Fibroblast of skin of right quadriceps (primary cell): ENCODE results near the gene ZNF101.

Experiments used
- DNase-seq: peaks from one replicate; pipeline ENCODE4 v3.0.0-alpha.2; 2013

The ZNF101 gene

DNA sequence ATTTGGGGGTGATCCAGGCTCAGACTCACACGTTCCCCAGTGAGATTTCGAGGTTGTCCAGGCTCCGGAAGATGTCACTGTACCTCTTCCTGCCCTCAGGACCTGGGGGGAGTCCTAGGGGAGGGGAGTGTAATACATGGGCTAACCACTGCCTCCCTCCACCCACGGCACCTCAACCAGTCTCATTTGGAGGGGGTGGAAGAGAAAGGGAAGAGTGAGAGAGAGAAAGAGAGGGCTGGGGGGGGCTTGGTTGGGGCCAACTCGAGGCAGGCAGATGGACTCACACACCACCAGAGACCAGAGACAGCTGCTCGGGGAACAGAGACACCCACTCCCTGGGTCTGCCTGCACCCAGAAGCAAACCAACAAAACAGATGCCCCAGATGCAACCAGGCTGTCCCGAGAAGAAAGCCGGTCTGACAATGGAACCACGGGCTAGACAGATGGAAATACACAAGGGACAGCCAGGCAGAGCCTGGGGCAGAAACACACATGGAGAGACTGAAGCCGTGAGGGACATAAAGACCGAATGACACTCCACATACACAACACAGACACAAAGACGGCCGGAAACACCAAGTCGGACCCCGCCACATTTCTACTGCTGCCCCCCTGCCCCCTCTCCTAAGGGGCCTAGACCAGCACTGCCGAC, 26.0 kb upstream of the ZNF101 start:
- DNase-seq = peak; percentile 13

- peak; percentile 44 for DNase-seq
These were observed 25.2 kb upstream of the ZNF101 start, which contains the start of gene GMIP for GRCh38 chr19:19643158-19644053. TSS of gene GMIP (minus strand) at chr19:19643657. CDS start at chr19:19643529, 128 bp downstream.

GRCh38 chr19:19644054-19644388, 24.6 kb upstream of the ZNF101 start:
- DNase-seq = no peak

GRCh38 chr19:19645233-19645870, 23.3 kb upstream of the ZNF101 start:
- no peak for DNase-seq

GRCh38 chr19:19647037-19647835, 21.4 kb upstream of the ZNF101 start:
- no peak for DNase-seq

GRCh38 chr19:19649155-19649554, 19.5 kb upstream of the ZNF101 start:
- no peak for DNase-seq

DNA sequence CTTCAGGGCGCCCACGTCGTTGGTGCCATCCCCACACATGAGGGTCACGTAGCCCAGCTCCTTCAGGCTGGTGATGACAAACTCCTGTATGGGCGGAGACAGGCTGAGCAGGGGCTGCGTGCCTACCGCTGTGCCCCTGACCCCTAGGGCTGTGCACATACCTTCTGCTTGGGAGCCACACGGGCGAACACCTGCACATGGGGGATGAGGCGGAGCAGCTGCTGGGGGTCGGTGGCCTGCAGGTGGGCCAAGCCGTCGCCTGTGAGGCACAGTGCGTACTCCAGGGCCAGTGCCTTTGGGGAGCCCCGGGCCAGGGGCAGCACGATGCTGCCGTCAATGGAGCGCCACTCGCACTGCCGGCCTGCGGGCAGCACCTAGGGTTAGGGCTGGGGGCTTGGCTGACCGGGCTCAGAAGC, 19.1 kb upstream of the ZNF101 start:
- DNase-seq = no peak

GRCh38 chr19:19650331-19650730, 18.3 kb upstream of the ZNF101 start:
- DNase-seq = no peak

DNA sequence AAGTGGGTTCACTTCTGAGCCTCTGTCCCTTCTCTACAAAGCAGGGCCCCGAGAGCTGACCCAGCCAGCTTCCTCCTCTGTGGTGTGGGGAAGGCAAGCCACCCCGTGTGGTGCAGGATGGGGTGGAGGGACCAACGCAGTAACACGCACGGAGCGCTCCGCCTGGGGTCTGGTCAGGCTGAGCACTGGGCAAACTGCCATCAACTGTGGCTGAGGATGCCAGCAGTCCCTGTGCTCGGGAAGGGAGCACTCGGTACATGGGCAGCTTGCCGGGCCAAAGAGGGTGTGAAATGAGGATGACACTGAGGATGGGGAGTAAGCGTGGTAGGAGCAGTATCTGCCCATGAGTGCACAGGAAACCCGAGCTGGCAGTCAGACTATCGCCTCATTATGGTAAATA, 17.6 kb upstream of the ZNF101 start:
- DNase-seq = no peak

DNA sequence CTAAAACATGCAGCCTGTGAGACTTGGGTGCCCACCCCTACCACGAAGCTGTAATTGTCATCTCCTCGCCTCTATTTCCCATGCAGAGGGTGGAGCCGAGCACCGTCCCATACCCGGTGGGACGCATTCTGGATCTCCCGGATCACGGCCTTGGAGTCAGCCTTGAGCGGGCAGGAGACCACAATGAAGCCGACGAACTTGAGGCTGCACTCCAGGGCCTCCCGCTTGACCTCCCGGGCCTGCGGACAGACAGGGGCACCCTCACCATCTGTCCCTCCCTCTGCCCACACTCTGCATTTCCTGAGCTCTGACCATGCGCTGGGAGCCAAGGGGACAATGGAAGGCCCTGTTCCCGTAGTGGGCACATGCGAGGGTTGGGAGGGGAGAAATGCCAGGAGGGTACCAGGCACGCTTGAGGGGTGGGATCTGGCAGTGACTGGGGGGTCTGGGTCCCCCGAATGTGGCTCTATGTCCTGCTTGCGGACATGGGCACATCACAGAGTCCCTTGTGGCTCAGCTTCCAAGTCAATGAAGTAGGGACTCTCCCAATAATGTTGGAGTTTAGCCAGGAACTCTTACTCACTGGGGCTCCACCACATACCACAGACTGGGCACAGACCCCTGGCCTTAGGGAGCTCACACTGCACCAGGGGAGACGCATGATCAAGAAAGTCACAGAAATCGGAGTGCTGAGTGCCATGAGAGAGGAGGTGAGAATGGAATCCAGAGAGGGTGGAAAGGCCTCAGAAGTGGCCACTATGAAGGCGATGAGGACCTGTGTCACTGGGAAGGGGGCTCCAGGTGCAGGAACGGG, 15.9 kb upstream of the ZNF101 start:
- DNase-seq = no peak

- DNase-seq = no peak
These were observed 15.0 kb upstream of the ZNF101 start for GRCh38 chr19:19653597-19654147.

GRCh38 chr19:19654441-19654840, 14.2 kb upstream of the ZNF101 start:
- no peak for DNase-seq

GRCh38 chr19:19655051-19655594, 13.5 kb upstream of the ZNF101 start:
- no peak for DNase-seq

DNA sequence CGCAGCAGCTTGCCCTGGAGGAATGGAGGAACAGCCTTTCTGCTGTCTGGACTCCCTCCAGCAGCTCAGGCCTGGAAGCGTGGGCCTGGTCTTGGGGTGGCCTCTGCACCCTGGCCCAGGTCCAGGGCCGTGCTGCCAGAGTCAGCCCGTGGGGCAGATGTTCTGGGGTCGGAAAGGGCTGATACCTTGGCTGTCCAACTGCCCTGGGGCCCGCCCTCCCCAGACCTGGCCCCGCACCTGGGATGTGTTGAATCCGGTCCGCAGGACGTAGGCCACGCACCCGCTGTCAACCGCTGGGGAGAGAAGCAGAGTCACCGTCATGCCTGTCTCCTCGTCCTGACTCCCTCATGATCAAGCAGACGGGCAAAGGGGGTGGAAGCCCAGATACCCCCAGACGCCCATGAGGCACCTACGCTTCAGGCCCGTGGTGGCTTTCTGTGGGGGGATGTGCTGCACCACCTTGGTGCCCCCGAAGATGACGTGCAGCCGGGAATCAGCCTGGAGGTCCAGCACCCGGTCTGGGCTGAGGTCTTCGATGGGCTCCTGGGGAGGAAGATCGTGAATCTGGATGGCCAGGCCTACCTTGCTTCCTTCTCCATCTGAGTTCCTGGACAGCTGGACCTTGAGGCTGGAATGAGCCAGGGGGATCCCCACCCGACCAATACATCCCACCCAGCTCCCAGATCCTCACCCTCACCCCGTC, 12.8 kb upstream of the ZNF101 start:
- no peak for DNase-seq

- DNase-seq = no peak
These were observed 11.9 kb upstream of the ZNF101 start for GRCh38 chr19:19656451-19657396.

DNA sequence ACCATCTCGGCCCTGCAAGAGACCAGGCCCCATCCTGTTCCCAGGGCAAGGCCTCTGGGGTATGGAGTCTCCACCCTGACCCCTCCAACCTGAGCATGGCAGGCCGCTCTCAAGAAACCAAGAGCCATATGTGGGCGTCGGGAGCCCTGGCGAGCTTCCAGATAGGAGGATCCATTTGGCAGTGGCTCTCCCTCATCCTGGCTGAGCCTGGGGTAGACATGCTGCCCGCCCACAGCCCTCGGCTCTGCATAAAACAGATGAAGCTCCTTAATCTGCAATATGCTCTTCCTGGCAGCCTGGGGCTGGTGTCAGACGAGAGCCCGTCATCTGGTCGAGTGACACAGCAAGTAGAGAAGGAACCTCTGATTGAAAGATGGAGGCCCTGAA, 11.2 kb upstream of the ZNF101 start:
- no peak for DNase-seq

GRCh38 chr19:19659646-19660245, 8.9 kb upstream of the ZNF101 start:
- no peak for DNase-seq

DNA sequence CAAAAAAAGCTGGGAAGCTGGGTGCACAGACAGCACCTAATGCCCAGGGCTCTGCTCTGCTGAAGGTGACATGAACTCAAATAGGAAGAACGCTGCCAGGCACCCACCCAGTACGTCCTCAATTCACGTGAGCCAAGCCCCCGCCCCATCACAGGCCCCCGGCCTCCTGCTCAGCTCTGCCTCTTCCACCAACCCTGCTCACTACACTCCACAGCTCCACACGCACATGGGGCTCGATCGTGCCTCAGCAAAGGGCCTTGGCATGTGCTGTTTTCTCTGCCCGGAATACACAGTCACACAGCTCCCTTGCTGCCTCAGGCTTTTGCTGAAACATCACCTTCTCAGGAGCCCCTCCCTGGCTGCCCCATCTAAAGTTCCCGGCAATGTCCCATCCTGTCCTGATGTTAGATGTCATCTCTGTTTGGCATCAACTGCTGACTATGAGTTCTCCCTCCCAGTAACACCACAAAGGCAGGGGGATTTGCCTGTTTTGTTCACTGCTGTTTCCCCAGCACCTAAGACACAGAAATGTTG, 7.4 kb upstream of the ZNF101 start:
- no peak for DNase-seq

DNA sequence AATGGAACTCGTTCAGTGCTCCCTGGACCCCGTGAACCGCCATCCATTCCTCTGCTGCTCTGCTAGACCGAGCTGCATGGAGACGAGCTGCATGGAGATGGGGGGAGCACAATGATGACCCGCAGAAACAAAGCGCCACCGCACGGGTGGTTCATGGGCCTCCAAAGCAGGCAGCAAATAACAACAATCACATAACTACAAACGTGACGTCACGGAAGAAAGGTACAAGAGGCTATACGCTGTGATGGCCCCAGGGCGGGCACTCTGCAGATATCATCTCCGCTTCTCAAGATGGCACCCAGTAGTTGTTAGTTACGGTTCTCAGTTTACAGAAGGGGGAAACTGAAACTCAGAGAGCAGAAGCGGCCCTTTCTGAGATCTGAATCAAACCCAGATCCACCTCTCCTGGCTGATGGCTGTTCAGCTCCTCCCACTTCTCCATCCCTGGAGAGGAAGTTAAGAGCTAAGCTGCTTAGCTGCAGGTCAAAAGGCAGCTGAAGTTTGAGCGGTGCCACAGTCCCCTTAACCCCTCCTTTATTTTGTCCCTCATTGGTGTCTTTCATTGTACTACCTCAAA, 6.9 kb upstream of the ZNF101 start:
- no peak for DNase-seq
